A549 (cell line): ENCODE measurements around the gene SFTPB. TPM values are rescaled to one million over a fixed set of nuclear protein-coding genes. Genes with fewer than 3 reads are reported as not detected.

Source experiments
- ATAC-seq, 2 experiments: fragments of 200-7000 bp in 1 of 2; fragments of >200 bp in 1 of 2; cut with Nextera tagmentation in 1 of 2; cut with Tn5 transposase in 1 of 2; 3 replicates each; pipeline versions ENCODE4 v1.8.0 to v1.9.1; 2018 to 2020; ENCODE audit warnings: mild to moderate bottlenecking in 1 of 2, moderate library complexity in 1 of 2
- CTCF ChIA-PET: fragments of 300-600 bp; sonication (Branson Sonifier 250); formaldehyde crosslinking; extraction: SDS; loops from one replicate; lab custom pipeline; 2021; ENCODE audit warnings: antibody characterized with exemption, inconsistent platforms; lab: Yijun Ruan, JAX
- POLR2A ChIA-PET: fragments of 350-600 bp; formaldehyde crosslinking; extraction: SDS; loops from one replicate; lab custom pipeline; 2021; ENCODE audit warnings: antibody characterized with exemption, inconsistent platforms; lab: Yijun Ruan, JAX
- DNase-seq, 2 experiments: peaks; one replicate each; pipeline versions ENCODE4 v3.0.0 to v3.0.0-alpha.2; 2011 to 2016; ENCODE audit warnings: low read depth in 1 of 2, low spot score in 1 of 2
- FAIRE-seq: peaks from 2 replicates; lab custom pipeline; 2011; peaks lifted over from hg19 to GRCh38; lab: Jason Lieb, UNC
- H3K27ac ChIP-seq, 2 experiments: fragments of >200 bp; sonication (Bioruptor Twin); formaldehyde crosslinking; 3 replicates each; pipeline ENCODE4 v1.5.1; 2016 to 2017
- H3K4me1 ChIP-seq: fragments of >200 bp; sonication (Bioruptor Twin); formaldehyde crosslinking; 3 replicates; pipeline ENCODE4 v1.6.1; 2016
- H3K4me2 ChIP-seq: fragments of >200 bp; sonication (Bioruptor Twin); formaldehyde crosslinking; 3 replicates; pipeline ENCODE4 v1.6.1; 2016
- H3K4me3 ChIP-seq: fragments of >200 bp; sonication (Bioruptor Twin); formaldehyde crosslinking; 3 replicates; pipeline ENCODE4 v1.5.1; 2016
- H3K9me3 ChIP-seq: fragments of >200 bp; sonication (Bioruptor Twin); formaldehyde crosslinking; 3 replicates; pipeline ENCODE4 v1.6.1; 2016
- ATOH8 ChIP-seq: fragments of 250-450 bp; sonication (Bioruptor Pico); IDR thresholded peaks from 2 replicates; pipeline ENCODE4 v1.5.0; 2020; ENCODE audit warnings: low read depth, mild to moderate bottlenecking, moderate library complexity
- BHLHE40 ChIP-seq: IDR thresholded peaks from 2 replicates; pipeline ENCODE4 v1.6.1; 2012; ENCODE audit warnings: low read depth, low read length, inconsistent platforms
- CBX8 ChIP-seq: fragments of 200-600 bp; sonication (generic); IDR thresholded peaks from 2 replicates; pipeline ENCODE4 v1.6.1; 2016
- CEBPB ChIP-seq, 2 experiments: fragments of >200 bp in 1 of 2; sonication (Bioruptor Twin) in 1 of 2; formaldehyde crosslinking in 1 of 2; IDR thresholded peaks; 2 replicates each; pipeline ENCODE4 v1.6.1; 2012 to 2016
- E2F6 ChIP-seq: IDR thresholded peaks from 2 replicates; pipeline ENCODE4 v1.6.1; 2012; ENCODE audit warnings: low read depth, borderline replicate concordance
- EHF ChIP-seq: fragments of 250-450 bp; sonication (Bioruptor Pico); IDR thresholded peaks from 2 replicates; pipeline ENCODE4 v1.5.0; 2020; ENCODE audit warnings: mild to moderate bottlenecking
- FOSL2 ChIP-seq, 2 experiments: fragments of 450-650 bp in 1 of 2; fragments of >200 bp in 1 of 2; sonication (Bioruptor Twin) in 1 of 2; formaldehyde crosslinking; IDR thresholded peaks; 2 replicates each; pipeline versions ENCODE4 v1.5.0 to v1.6.1; 2016 to 2020; ENCODE audit warnings: mild to moderate bottlenecking in 1 of 2, moderate library complexity in 1 of 2
- GATA3 ChIP-seq: IDR thresholded peaks from 2 replicates; pipeline ENCODE4 v1.6.1; 2012; ENCODE audit warnings: borderline replicate concordance
- HDAC2 ChIP-seq: fragments of 200-600 bp; sonication (generic); IDR thresholded peaks from 2 replicates; pipeline ENCODE4 v1.6.1; 2016
- HEYL ChIP-seq: fragments of 250-450 bp; sonication (Bioruptor Pico); IDR thresholded peaks from 2 replicates; pipeline ENCODE4 v1.8.0; 2021; ENCODE audit warnings: mild to moderate bottlenecking, moderate library complexity
- JUN ChIP-seq, 2 experiments: fragments of >200 bp; sonication (Bioruptor Twin); formaldehyde crosslinking; IDR thresholded peaks; 2 replicates in 1 of 2; 3 replicates in 1 of 2; pipeline ENCODE4 v1.6.1; 2016 to 2017
- KDM1A ChIP-seq: fragments of 200-600 bp; sonication (generic); IDR thresholded peaks from 2 replicates; pipeline ENCODE4 v1.6.1; 2016; ENCODE audit warnings: low read depth, mild to moderate bottlenecking
- KDM5A ChIP-seq: fragments of 200-600 bp; sonication (generic); IDR thresholded peaks from 2 replicates; pipeline ENCODE4 v1.6.1; 2016; ENCODE audit warnings: antibody characterized with exemption, mild to moderate bottlenecking
- MAX ChIP-seq: IDR thresholded peaks from 2 replicates; pipeline ENCODE4 v1.6.1; 2012
- NFE2L2 ChIP-seq: fragments of 150-350 bp; conservative IDR thresholded peaks from 2 replicates; pipeline ENCODE4 v1.6.1; 2014; ENCODE audit warnings: low read length
- POLR2A ChIP-seq: IDR thresholded peaks from 2 replicates; pipeline ENCODE4 v1.6.1; 2012; ENCODE audit warnings: mild to moderate bottlenecking, low read length
- RAD21 ChIP-seq, 2 experiments: fragments of >200 bp in 1 of 2; sonication (Bioruptor Twin) in 1 of 2; formaldehyde crosslinking in 1 of 2; IDR thresholded peaks in 1 of 2; conservative IDR thresholded peaks in 1 of 2; 2 replicates in 1 of 2; 3 replicates in 1 of 2; pipeline ENCODE4 v1.6.1; 2012 to 2018; ENCODE audit warnings: inconsistent platforms in 1 of 2
- SMC3 ChIP-seq: fragments of >200 bp; sonication (Bioruptor Twin); formaldehyde crosslinking; IDR thresholded peaks from 3 replicates; pipeline ENCODE4 v1.6.1; 2018; ENCODE audit warnings: inconsistent platforms
- ZC3H11A ChIP-seq: fragments of 450-650 bp; IDR thresholded peaks from 2 replicates; pipeline ENCODE4 v1.6.1; 2014; ENCODE audit warnings: antibody characterized with exemption, mild to moderate bottlenecking
- WGBS: methylation state at CpG from one replicate; pipeline ENCODE4 v1.1.6; 2017; ENCODE audit errors: missing lambda C conversion rate; 5-methylcytosine and 5-hydroxymethylcytosine counted together
- polyA plus RNA-seq, 4 experiments: library from polyadenylated mRNA; depleted of rRNA in 3 of 4; stranded (reverse); fragments of >200 nt; fragmentation: RNase III in 1 of 4; extraction: RNeasy Plus Mini Kit Qiagen cat#74134 plus additional on column Dnase treatment in 1 of 4; gene quantifications; 2 replicates in 3 of 4; 3 replicates in 1 of 4; pipeline ENCODE4 v1.2.3, GENCODE V29; 2011 to 2017
- TF ChIP-seq, protein P1 (sequence below): fragments of 150-350 bp; IDR thresholded peaks from 2 replicates; pipeline ENCODE4 v1.6.1; 2014; ENCODE audit warnings: low read depth, mild to moderate bottlenecking, low read length
- TF ChIP-seq, protein P2 (sequence below): fragments of >200 bp; sonication (Bioruptor Twin); formaldehyde crosslinking; IDR thresholded peaks from 3 replicates; pipeline ENCODE4 v1.5.1; 2016
- TF ChIP-seq, protein P3 (sequence below): fragments of >200 bp; sonication (Bioruptor Twin); formaldehyde crosslinking; IDR thresholded peaks from 3 replicates; pipeline ENCODE4 v1.6.1; 2016

The SFTPB gene
- polyA plus RNA-seq, 2 of the 4 experiments (the other 2 are of a cell fraction) = not detected

- Histone ChIP-seq H3K4me3 (no peak overlapping the region), H3K4me1 (peaks cover 54% of the 10 kb centered on the region), H3K9me3 (no peaks in the 10 kb centered on the region), H3K27ac (peak overlapping the region in 1 of 2 experiments; percentile 84; a peak in 1 of 6 replicates), H3K4me2 (no peak overlapping the region; the same call in 2 of the 3 replicates)
- no peak for FAIRE-seq
- no peak for DNase-seq
- ATAC-seq = no peak
- WGBS = 67% methylated on average over 1 of the region's 1 CpG
- ChIA-PET POLR2A (no interaction called here), CTCF (interaction anchor here (0.6 to 16.3 kb wide), 18 partner anchors 12 to 119 kb away, joined by 3 to 241 read pairs (median 13); partner anchors contain the start of gene GNLY)
- TF ChIP-seq EHF (CRISPR knock-in tag) (no peak), KDM1A (no peak), GATA3 (no peak), HDAC2 (no peak), ATOH8 (CRISPR knock-in tag) (no peak)
Observed at GRCh38 chr2:85708641-85709040, 40.6 kb upstream of the SFTPB start.

GRCh38 chr2:85707304-85707703 is 39.3 kb upstream of the SFTPB start:
- POLR2A ChIA-PET = interaction anchor here (1.2 kb wide), 1 partner anchor 70 kb away, joined by 4 read pairs; no protein-coding TSS in a partner anchor
- peak; percentile 92 to 96 for DNase-seq
- peaks cover 56% of the 10 kb centered on the region for H3K4me1 ChIP-seq
- CTCF ChIA-PET = interaction anchor here (0.5 to 16.3 kb wide), 40 partner anchors 12 to 338 kb away, joined by 3 to 241 read pairs (median 6); partner anchors contain the start of gene GNLY
- H3K4me3 ChIP-seq = no peak overlapping the region
- WGBS = 1% methylated on average over 10 of the region's 10 CpGs
- FAIRE-seq = peak; percentile 97
- TF ChIP-seq FOSL2 (IDR thresholded peaks at IDR 0.05) (no peak), FOSL2 (CRISPR knock-in tag; IDR thresholded peaks at IDR 0.05) (peak; percentile 76), JUN (IDR thresholded peaks at IDR 0.05) (0 out of 5 replicates have a peak, but pooled peaks of 1 of the 2 experiments have one; percentile 17), BHLHE40 (no peak), MAX (peak; percentile 35; the same call in 1 of the 2 replicates), HEYL (CRISPR knock-in tag) (no peak), POLR2A (no peak), KDM5A (no peak), CBX8 (no peak), RAD21 (conservative IDR thresholded peaks at IDR 0.05 in 1 of 2, IDR thresholded peaks at IDR 0.05 in 1 of 2) (peak; percentile 86 to 89), E2F6 (no peak), GATA3 (peak; percentile 55; the same call in 1 of the 2 replicates), CEBPB (IDR thresholded peaks at IDR 0.05) (peak in 1 of 2 experiments; percentile 45; a peak in 1 of 4 replicates), SMC3 (peak; percentile 97), NFE2L2 (no peak), ZC3H11A (no peak)
- TF ChIP-seq, protein P1, sequence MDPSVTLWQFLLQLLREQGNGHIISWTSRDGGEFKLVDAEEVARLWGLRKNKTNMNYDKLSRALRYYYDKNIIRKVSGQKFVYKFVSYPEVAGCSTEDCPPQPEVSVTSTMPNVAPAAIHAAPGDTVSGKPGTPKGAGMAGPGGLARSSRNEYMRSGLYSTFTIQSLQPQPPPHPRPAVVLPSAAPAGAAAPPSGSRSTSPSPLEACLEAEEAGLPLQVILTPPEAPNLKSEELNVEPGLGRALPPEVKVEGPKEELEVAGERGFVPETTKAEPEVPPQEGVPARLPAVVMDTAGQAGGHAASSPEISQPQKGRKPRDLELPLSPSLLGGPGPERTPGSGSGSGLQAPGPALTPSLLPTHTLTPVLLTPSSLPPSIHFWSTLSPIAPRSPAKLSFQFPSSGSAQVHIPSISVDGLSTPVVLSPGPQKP = no peak
- TF ChIP-seq, protein P2, sequence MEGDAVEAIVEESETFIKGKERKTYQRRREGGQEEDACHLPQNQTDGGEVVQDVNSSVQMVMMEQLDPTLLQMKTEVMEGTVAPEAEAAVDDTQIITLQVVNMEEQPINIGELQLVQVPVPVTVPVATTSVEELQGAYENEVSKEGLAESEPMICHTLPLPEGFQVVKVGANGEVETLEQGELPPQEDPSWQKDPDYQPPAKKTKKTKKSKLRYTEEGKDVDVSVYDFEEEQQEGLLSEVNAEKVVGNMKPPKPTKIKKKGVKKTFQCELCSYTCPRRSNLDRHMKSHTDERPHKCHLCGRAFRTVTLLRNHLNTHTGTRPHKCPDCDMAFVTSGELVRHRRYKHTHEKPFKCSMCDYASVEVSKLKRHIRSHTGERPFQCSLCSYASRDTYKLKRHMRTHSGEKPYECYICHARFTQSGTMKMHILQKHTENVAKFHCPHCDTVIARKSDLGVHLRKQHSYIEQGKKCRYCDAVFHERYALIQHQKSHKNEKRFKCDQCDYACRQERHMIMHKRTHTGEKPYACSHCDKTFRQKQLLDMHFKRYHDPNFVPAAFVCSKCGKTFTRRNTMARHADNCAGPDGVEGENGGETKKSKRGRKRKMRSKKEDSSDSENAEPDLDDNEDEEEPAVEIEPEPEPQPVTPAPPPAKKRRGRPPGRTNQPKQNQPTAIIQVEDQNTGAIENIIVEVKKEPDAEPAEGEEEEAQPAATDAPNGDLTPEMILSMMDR = peak; percentile 98
- TF ChIP-seq, protein P3, sequence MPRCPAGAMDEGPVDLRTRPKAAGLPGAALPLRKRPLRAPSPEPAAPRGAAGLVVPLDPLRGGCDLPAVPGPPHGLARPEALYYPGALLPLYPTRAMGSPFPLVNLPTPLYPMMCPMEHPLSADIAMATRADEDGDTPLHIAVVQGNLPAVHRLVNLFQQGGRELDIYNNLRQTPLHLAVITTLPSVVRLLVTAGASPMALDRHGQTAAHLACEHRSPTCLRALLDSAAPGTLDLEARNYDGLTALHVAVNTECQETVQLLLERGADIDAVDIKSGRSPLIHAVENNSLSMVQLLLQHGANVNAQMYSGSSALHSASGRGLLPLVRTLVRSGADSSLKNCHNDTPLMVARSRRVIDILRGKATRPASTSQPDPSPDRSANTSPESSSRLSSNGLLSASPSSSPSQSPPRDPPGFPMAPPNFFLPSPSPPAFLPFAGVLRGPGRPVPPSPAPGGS = no peak
- peak; percentile 82 to 94 for ATAC-seq
- H3K9me3 ChIP-seq = no peaks in the 10 kb centered on the region
- peak overlapping the region; percentile 84; a peak in 5 of 6 replicates for H3K27ac ChIP-seq
- peak overlapping the region; percentile 48 for H3K4me2 ChIP-seq
